ENCODE results near the gene ASPHD2.
A peak's percentile ranks its signal among the peaks of the same experiment; 100 is the strongest.

ASPHD2 gene

GRCh38 chr22:26479043-26479791 is 50.2 kb downstream of the ASPHD2 start:
- DNase-seq, result no peak

- DNase-seq, result no peak
These were observed 50.9 kb downstream of the ASPHD2 start for GRCh38 chr22:26479792-26480610.

- no peak for DNase-seq
These were observed 51.5 kb downstream of the ASPHD2 start for GRCh38 chr22:26480611-26480932.

GRCh38 chr22:26481112-26481693 is 52.1 kb downstream of the ASPHD2 start:
- no peak for DNase-seq

- DNase-seq, result no peak
These were observed 52.6 kb downstream of the ASPHD2 start for GRCh38 chr22:26481694-26482093.

GRCh38 chr22:26482161-26482560 is 53.1 kb downstream of the ASPHD2 start:
- DNase-seq, result no peak

GRCh38 chr22:26483043-26483438 is 54.0 kb downstream of the ASPHD2 start:
- no peak for DNase-seq

GRCh38 chr22:26483439-26484359 is 54.6 kb downstream of the ASPHD2 start, which contains the start of the genes HPS4 and SRRD:
Gene HPS4, minus strand, starts transcription at chr22:26483783. Its CDS starts 2,021 bp downstream, at chr22:26481762.
Gene SRRD, plus strand, starts transcription at chr22:26483877. Its CDS starts 14 bp downstream, at chr22:26483891.
- peak; percentile 88 for DNase-seq

GRCh38 chr22:26484360-26484706 is 55.3 kb downstream of the ASPHD2 start:
- DNase-seq, result no peak

GRCh38 chr22:26485013-26485412 is 56.0 kb downstream of the ASPHD2 start:
- DNase-seq, result no peak

- DNase-seq, result no peak
These were observed 56.8 kb downstream of the ASPHD2 start for GRCh38 chr22:26485806-26486390.

GRCh38 chr22:26486394-26486793 is 57.3 kb downstream of the ASPHD2 start:
- DNase-seq, result no peak

GRCh38 chr22:26487996-26488395 is 58.9 kb downstream of the ASPHD2 start:
- DNase-seq, result no peak

GRCh38 chr22:26489447-26490036 is 60.5 kb downstream of the ASPHD2 start:
- no peak for DNase-seq

GRCh38 chr22:26492220-26492619 is 63.2 kb downstream of the ASPHD2 start:
- DNase-seq, result no peak

GRCh38 chr22:26494506-26494905 is 65.4 kb downstream of the ASPHD2 start:
- no peak for DNase-seq
